CD8-positive, alpha-beta memory T cell (primary cell): ENCODE results near the gene CYS1. TPM values are rescaled to one million over a fixed set of nuclear protein-coding genes. Genes with fewer than 3 reads are reported as not detected.

Experiments used
- CTCF ChIA-PET: fragments of 350-600 bp; sonication (Branson Sonifier 250); formaldehyde crosslinking; loops from one replicate; lab custom pipeline; 2021; ENCODE audit warnings: antibody characterized with exemption; lab: Charles Lee
- POLR2A ChIA-PET: fragments of 350-600 bp; sonication (Branson Sonifier 250); formaldehyde crosslinking; loops from one replicate; lab custom pipeline; 2021; ENCODE audit warnings: antibody characterized with exemption; lab: Charles Lee
- DNase-seq, 5 donors: peaks; one replicate each; pipeline versions ENCODE4 v3.0.0 to v3.0.0-alpha.2; 2020 to 2022; ENCODE audit warnings: mixed read lengths in 1 of 5
- H3K27ac ChIP-seq: one replicate; pipeline ENCODE4 v1.7.0; 2013; ENCODE audit warnings: low read depth, mild to moderate bottlenecking, low read length, moderate library complexity
- H3K27me3 ChIP-seq: 2 replicates; pipeline ENCODE4 v1.7.0; 2013; ENCODE audit warnings: low read length, mild to moderate bottlenecking; ENCODE audit not compliant: insufficient read depth, poor library complexity, severe bottlenecking
- H3K36me3 ChIP-seq: 2 replicates; pipeline ENCODE4 v1.7.0; 2013; ENCODE audit warnings: mild to moderate bottlenecking, low read length, moderate library complexity; ENCODE audit not compliant: insufficient read depth
- H3K4me1 ChIP-seq: 2 replicates; pipeline ENCODE4 v1.7.0; 2013; ENCODE audit warnings: mild to moderate bottlenecking, low read length, moderate library complexity; ENCODE audit not compliant: insufficient read depth
- H3K4me3 ChIP-seq: 2 replicates; pipeline ENCODE4 v1.7.0; 2013; ENCODE audit warnings: mild to moderate bottlenecking, low read length
- H3K9me3 ChIP-seq: 2 replicates; pipeline ENCODE4 v1.7.0; 2013; ENCODE audit warnings: mild to moderate bottlenecking, low read length
- H3K27ac Mint-ChIP-seq, 8 donors: one replicate each; pipeline ENCODE4 v1.8.0; 2020 to 2021; ENCODE audit warnings: mixed read lengths in 8 of 8, mild to moderate bottlenecking in 6 of 8, inconsistent platforms in 3 of 8, moderate library complexity in 3 of 8
- H3K27me3 Mint-ChIP-seq, 2 donors: one replicate each; pipeline ENCODE4 v1.8.0; 2020 to 2021; ENCODE audit warnings: mixed read lengths in 2 of 2, mild to moderate bottlenecking in 1 of 2, moderate library complexity in 1 of 2
- H3K36me3 Mint-ChIP-seq, 3 donors: one replicate each; pipeline ENCODE4 v1.8.0; 2020 to 2021; ENCODE audit warnings: mixed read lengths in 3 of 3, inconsistent platforms in 1 of 3, mild to moderate bottlenecking in 1 of 3
- H3K4me1 Mint-ChIP-seq, 3 donors: one replicate each; pipeline ENCODE4 v1.8.0; 2020 to 2021; ENCODE audit warnings: mixed read lengths in 3 of 3, inconsistent platforms in 1 of 3, mild to moderate bottlenecking in 1 of 3
- H3K4me3 Mint-ChIP-seq, 7 donors: one replicate each; pipeline ENCODE4 v1.8.0; 2020 to 2021; ENCODE audit warnings: mixed read lengths in 7 of 7, mild to moderate bottlenecking in 6 of 7, moderate library complexity in 4 of 7, inconsistent platforms in 2 of 7
- H3K9me3 Mint-ChIP-seq, 5 donors: one replicate each; pipeline ENCODE4 v1.8.0; 2020 to 2022; ENCODE audit warnings: mixed read lengths in 5 of 5, mild to moderate bottlenecking in 3 of 5, moderate library complexity in 2 of 5, inconsistent platforms in 1 of 5
- polyA plus RNA-seq: library from polyadenylated mRNA; unstranded; fragments of 300-500 nt; fragmentation: Illumina TruSeq; gene quantifications from one replicate; pipeline ENCODE4 v1.2.3, GENCODE V29; 2021
- total RNA-seq, 2 experiments: library from RNA; stranded (reverse); gene quantifications; one replicate each; pipeline ENCODE4 v1.2.3, GENCODE V29; 2021

CYS1 gene
- total and polyA plus RNA-seq, 3 experiments from 2014 or later, result 0.07 to 0.20 (median 0.09) TPM

DNA sequence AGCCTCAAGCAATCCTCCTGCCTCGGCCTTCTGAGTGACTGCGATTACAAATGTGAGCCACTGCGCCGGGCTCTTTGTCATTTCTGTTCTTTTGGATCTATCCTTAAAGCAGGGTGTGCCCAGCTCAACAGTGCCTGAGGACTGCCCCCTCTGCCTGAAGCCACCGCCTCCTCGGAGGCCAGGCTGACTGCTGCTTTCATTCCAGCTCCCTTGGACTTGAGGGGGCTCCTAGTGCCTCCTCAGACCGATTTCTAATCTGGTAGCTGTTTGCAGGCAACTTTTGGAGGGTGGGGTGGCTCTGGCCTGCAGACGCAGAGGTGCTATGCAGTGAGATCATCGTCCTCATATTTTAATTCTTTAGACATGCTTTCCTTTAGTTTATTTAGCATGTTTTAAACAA is 72.8 kb downstream of the CYS1 start:
- H3K36me3 Mint-ChIP-seq, result no peaks in the 10 kb centered on the region
- H3K4me3 Mint-ChIP-seq, result no peak overlapping the region
- Histone ChIP-seq H3K27me3 (no peaks in the 10 kb centered on the region), H3K9me3 (no peaks in the 10 kb centered on the region), H3K36me3 (no peaks in the 10 kb centered on the region), H3K4me1 (no peaks in the 10 kb centered on the region), H3K27ac (no peak overlapping the region), H3K4me3 (no peak overlapping the region)
- POLR2A ChIA-PET, result no interaction called here
- no peaks in the 10 kb centered on the region for H3K4me1 Mint-ChIP-seq
- CTCF ChIA-PET, result interaction anchor here (1.0 kb wide), 1 partner anchor 23 kb away, joined by 3 read pairs; no protein-coding TSS in a partner anchor
- no peaks in the 10 kb centered on the region for H3K9me3 Mint-ChIP-seq
- peaks cover 9 to 40% of the 10 kb centered on the region in 2 donors for H3K27me3 Mint-ChIP-seq
- DNase-seq, result no peak
- H3K27ac Mint-ChIP-seq, result no peak overlapping the region

Other genes with a start within 250 kb of the CYS1 start
- 10 to 100 TPM; 20.6 to 24.3 TPM for gene TAF1B, start 236.9 kb downstream of the CYS1 start, total RNA-seq
- gene TAF1B, start 236.9 kb downstream of the CYS1 start, polyA plus RNA-seq, result 19.1 TPM
- gene GRHL1, start 128.7 kb downstream of the CYS1 start, total RNA-seq, result under 1 TPM; 0.88 to 0.93 TPM
- gene GRHL1, start 128.7 kb downstream of the CYS1 start, polyA plus RNA-seq, result 0.12 TPM
- 1 to 10 TPM; 5.8 to 7.5 TPM for gene KLF11, start 36.9 kb downstream of the CYS1 start, total RNA-seq
- gene KLF11, start 36.9 kb downstream of the CYS1 start, polyA plus RNA-seq, result 6.6 TPM
- 100 to 1,000 TPM; 425 to 427 TPM for gene RRM2, start 42.3 kb upstream of the CYS1 start, total RNA-seq
- 1.4 TPM for gene RRM2, start 42.3 kb upstream of the CYS1 start, polyA plus RNA-seq
- 10 to 100 TPM; 44.1 to 47.6 TPM for gene HPCAL1, start 222.5 kb upstream of the CYS1 start, total RNA-seq
- gene HPCAL1, start 222.5 kb upstream of the CYS1 start, polyA plus RNA-seq, result 96.3 TPM